Stimulated activated CD8-positive, alpha-beta memory T cell treated with anti-CD3 and anti-CD28 coated beads, Interleukin-2, amount 100 ng/mL, for 48 hours (primary cell): ENCODE measurements around the gene LGR6.

Experiments used
- DNase-seq, 2 donors: peaks; one replicate each; pipeline ENCODE4 v3.0.0-alpha.2; 2020; ENCODE audit warnings: low read depth in 2 of 2

Gene LGR6

GRCh38 chr1:202199040-202199889, 5.7 kb downstream of the LGR6 start:
- no peak for DNase-seq

- DNase-seq: no peak
Observed at GRCh38 chr1:202200112-202200548, 6.5 kb downstream of the LGR6 start.

- no peak for DNase-seq
Observed at GRCh38 chr1:202200669-202201068, 7.1 kb downstream of the LGR6 start.

- DNase-seq: no peak
Observed at GRCh38 chr1:202201266-202201665, 7.7 kb downstream of the LGR6 start.

GRCh38 chr1:202201971-202202370, 8.4 kb downstream of the LGR6 start:
- DNase-seq: no peak

GRCh38 chr1:202202500-202203168, 9.0 kb downstream of the LGR6 start:
- no peak for DNase-seq

- DNase-seq: no peak
Observed at GRCh38 chr1:202203238-202204039, 9.8 kb downstream of the LGR6 start.

- no peak for DNase-seq
Observed at GRCh38 chr1:202204065-202204464, 10.5 kb downstream of the LGR6 start.

GRCh38 chr1:202205523-202206190, 12.1 kb downstream of the LGR6 start:
- DNase-seq: no peak

GRCh38 chr1:202207292-202207691, 13.7 kb downstream of the LGR6 start:
- no peak for DNase-seq

- DNase-seq: no peak
Observed at GRCh38 chr1:202208351-202208857, 14.8 kb downstream of the LGR6 start.

- DNase-seq: no peak
Observed at GRCh38 chr1:202210385-202210784, 16.8 kb downstream of the LGR6 start.

- DNase-seq: no peak
Observed at GRCh38 chr1:202210969-202211368, 17.4 kb downstream of the LGR6 start.

- DNase-seq: no peak
Observed at GRCh38 chr1:202212787-202213186, 19.2 kb downstream of the LGR6 start.

GRCh38 chr1:202213361-202214088, 19.9 kb downstream of the LGR6 start:
- no peak for DNase-seq

- no peak for DNase-seq
Observed at GRCh38 chr1:202214089-202214843, 20.7 kb downstream of the LGR6 start.

- DNase-seq: no peak
Observed at GRCh38 chr1:202215472-202216130, 22.0 kb downstream of the LGR6 start.

GRCh38 chr1:202216691-202217090, 23.1 kb downstream of the LGR6 start:
- no peak for DNase-seq

GRCh38 chr1:202217516-202217915, 23.9 kb downstream of the LGR6 start:
- no peak for DNase-seq

- DNase-seq: no peak
Observed at GRCh38 chr1:202217951-202218350, 24.4 kb downstream of the LGR6 start.
